GM04504 (cell line): ENCODE results near the gene FBXO24.

Source experiments
- DNase-seq: peaks from one replicate; pipeline ENCODE4 v3.0.0-alpha.2; 2012; ENCODE audit warnings: low read depth

Gene FBXO24

DNA sequence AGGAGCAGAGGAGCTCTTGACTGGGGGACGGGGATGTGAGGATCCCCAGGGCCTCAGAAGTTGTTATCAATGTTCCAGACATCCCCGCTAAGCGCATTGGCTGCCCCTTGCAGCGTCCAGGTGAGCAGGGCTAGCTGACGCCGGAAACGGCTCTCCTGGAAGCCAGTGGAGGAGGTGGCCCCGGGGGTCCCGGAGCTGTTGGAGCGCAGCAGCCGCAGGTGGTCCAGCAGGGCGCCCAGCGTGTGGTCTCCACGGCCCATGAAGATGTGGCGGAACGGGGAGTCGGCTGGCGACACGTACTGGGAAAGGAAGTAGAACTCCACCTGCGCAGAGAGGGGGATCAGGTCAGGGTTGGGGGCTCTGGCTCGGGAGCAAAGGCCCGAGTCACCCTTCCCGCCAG lies 34.7 kb downstream of the FBXO24 start:
- DNase-seq, result no peak

DNA sequence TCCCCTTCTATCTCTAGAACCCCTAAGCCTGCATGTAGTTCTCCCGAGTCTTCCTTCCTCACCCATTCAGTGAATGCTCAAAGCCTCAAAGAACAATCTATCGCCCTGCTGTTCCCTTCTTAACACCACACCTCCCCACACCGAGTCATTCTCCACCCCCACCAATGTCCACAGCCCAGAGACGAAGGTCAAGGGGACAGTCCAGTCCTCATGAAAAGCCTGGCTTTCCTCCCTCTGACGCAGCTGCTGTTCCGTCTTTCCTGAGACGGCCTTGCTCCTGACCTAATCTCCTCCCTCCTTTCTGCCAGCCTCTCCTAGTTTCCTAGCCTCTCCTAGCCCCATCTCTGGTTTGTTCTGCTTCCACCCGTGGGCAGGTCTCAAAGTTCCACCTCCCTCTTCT lies 35.4 kb downstream of the FBXO24 start:
- DNase-seq, result no peak

GRCh38 chr7:100623951-100624824 lies 38.1 kb downstream of the FBXO24 start:
- no peak for DNase-seq

DNA sequence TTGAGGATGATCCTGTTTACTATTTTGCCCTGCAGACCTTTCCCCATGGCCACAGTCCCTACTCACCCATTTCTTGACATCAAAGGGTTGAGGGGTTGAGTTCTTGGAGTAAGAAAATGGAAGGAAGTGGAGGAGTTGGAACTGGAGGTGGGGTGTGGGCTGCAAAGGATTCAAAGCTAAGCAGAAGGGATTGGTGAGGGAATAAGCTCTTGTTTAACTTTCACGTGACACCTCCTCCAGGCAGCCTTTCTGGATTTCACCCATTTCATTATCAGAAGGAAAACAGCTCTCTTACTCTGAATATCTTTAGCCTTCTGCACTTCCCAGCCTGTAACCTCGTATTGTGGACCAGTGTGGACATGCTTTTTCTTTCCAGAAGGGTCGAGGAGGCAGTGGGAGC lies 39.9 kb downstream of the FBXO24 start:
- DNase-seq, result no peak

- DNase-seq, result no peak
Measured at GRCh38 chr7:100626530-100627237, 40.6 kb downstream of the FBXO24 start.

DNA sequence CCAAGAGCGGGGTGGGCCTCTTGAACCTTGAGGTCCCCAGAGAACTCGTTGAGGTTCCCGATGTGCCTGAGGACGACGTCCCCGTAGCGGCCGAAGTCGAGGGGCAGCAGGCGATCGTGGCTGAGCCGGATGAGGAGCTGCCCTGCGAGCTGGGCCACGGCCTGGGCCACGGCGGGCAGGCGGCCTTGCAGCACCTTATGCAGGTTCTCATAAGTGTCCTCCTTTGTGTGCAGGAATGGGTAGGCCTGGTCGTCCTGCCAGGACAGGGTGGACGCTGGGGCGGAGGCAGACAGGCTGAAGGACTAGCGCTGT lies 41.1 kb downstream of the FBXO24 start:
- no peak for DNase-seq

GRCh38 chr7:100629117-100629716 lies 43.1 kb downstream of the FBXO24 start:
- DNase-seq, result no peak

DNA sequence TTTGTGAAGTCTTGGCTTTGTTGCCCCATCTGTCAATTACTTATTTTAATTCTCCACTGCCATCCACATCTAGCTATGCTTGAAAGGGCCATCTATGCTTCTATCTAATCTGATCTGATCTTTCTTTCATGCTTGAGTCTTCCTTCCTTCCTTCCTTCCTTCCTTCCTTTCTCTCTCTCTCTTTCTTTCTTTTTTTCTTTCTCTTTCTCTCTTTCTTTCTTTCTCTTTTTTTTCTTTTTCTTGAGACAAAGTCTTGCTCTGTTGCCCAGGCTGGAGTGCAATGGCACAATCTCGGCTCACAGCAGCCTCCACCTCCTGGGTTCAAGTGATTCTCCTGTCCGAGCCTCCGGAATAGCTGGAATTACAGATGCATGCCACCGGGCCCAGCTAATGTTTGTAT lies 43.9 kb downstream of the FBXO24 start:
- no peak for DNase-seq

DNA sequence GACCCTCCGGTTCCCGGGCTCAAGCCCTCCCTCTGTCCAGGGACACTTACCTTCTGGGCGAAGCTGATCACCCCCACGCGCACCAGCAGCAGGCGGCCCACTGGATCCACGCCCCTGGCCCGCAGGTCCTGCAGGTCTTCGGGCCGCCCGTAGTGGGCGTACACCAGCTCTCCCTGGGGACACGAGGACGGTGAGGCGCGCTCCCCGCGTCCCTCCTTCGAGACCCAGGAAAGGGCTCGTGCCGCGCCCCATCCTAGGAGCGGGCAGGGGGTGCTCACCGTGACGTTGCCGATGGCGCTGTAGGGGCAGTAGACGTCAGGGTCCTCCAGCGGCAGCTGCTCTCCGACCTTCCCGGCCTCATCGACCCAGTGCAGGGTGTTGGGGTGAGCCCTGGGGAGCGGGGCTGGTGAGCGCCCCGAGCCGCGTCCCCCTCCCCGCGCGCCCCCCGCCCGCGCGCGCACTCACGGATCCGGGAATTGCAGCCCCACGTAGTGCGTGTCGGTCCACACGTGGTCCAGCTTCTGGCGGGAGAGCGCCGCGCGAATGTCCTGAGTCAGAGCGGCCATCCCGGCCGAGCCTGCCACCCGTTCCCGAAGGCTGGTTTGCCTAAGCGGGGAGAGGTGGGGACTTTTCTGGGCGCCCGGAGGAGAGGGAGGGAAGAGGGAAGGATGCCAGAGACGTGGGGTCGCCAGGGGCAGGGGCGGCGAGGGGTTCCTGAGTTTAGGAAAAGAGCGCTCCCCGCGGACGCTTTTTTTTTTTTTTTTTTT lies 47.0 kb downstream of the FBXO24 start:
- DNase-seq, result no peak

DNA sequence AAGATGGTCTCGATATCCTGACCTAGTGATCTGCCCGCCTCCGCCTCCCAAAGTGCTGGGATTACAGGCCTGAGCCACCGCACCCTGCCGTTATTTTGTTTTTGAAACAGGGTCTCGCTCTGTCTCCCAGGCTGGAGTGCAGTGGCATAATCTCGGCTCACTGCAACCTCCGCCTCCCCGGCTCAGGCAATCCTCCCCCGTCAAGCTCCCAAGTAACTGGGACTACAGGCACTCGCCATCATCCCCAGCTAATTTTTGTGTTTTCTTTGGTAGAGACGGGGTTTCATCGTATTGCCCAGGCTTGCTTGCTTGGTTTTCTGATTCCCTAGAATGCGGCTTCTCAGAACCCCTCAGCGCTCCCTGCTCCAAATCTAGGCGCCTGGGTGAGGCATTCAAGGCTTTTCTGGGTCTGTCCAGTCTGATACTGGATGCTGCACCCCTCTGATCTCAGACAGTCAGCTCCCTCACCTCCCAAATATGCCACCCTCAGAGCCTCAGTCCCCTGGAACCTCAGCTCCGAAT lies 53.9 kb downstream of the FBXO24 start:
- no peak for DNase-seq

DNA sequence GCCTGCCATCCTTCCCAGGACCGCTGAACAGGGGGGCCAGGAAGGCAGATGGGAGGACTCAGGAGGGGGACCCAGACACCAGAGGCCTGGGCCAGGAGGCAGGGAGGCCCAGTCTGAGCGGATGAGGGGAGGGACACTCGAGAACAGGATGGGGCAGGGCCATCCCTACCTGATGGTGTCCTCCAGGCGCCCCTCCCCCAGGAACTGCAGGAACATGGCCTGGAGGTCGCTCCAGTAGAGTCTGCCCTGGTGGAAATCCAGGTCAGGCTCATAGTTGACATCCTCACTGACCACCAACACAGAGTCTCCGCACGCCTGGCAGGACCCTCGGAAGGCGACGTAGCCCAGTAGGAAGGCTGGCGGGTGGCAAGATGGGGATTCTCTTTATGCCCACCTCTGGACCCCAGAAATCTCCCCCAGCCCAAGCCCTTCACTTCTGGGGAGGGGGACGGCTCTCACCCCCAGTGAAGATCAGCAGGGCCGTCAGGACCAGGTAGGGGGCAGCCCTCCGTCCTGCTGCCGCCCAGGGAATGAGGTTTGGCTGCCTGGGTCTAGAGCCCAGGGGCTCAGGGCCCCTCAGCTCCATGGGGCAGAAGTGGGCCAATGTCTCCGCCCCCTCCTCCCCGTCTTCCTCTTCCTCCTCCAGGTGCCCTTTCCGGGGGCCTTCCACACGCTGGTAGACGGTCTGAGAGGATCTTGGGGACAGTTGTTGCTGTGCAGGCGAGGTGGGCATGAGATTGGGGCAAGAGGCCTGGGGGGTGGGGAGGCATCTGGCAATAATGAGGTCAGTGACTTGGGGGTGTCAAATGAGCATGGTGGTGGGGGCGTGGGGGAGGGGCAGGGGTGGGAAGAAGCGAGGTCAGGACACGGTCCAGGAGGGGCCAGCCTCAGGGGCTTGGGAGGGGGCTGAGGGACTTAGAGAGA lies 54.7 kb downstream of the FBXO24 start:
- DNase-seq, result no peak

DNA sequence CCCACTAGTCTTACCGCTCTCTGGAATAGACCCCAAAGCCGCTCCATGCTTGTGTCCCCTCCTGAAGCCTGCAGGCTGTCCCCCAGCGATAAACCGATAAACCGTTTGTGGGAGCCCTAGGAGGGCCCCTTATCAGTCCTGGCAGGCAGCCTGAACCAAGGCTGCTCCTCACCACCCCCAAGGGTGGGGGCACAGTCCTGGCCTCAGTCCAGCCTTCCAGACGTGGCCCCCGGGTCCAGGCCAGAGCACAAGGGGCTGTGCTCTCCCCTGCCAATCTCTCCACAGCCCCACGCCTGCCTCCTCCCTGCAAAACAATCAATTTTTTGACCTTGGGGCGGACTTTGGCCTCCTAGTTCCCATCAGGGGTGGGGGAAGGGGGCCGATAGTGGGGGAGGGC lies 55.3 kb downstream of the FBXO24 start, which contains the start of gene TFR2:
TFR2 (minus strand) TSS at position 90 of the 397 bp plus-strand sequence; CDS start at position 47, 43 bp downstream.
- no peak for DNase-seq

GRCh38 chr7:100641860-100642533 lies 55.9 kb downstream of the FBXO24 start:
- no peak for DNase-seq

GRCh38 chr7:100642534-100642907 lies 56.4 kb downstream of the FBXO24 start:
- no peak for DNase-seq

GRCh38 chr7:100649826-100650565 lies 63.9 kb downstream of the FBXO24 start:
- DNase-seq, result no peak
